Measurements from ENCODE around the gene ZNF219. TPM values are rescaled to one million over a fixed set of nuclear protein-coding genes. Genes with fewer than 3 reads are reported as not detected.

Gene ZNF219
- total RNA-seq, 2 donors from 2014 or later: 44.0 to 79.6 TPM

GRCh38 chr14:21109377-21110138, 11.1 kb upstream of the ZNF219 start:
- no peak overlapping the region for H3K4me3 ChIP-seq
- no peak overlapping the region for H3K27ac ChIP-seq
- H3K36me3 ChIP-seq: no peaks in the 10 kb centered on the region
- DNase-seq: no peak
- no peaks in the 10 kb centered on the region for H3K9me3 ChIP-seq
- no peak overlapping the region for H3K9ac ChIP-seq (ENCODE audit: low read depth in 2 of 2, low read length in 2 of 2)
- peaks cover 12% of the 10 kb centered on the region for H3K4me1 ChIP-seq
- intact Hi-C loops (cut with DNase I): loop anchor here (5.0 kb wide), 1 partner anchor 42 kb away; no protein-coding TSS in a partner anchor
- TF ChIP-seq CTCF (IDR thresholded peaks at IDR 0.05): no peak
- H3K27me3 ChIP-seq: no peaks in the 10 kb centered on the region

GRCh38 chr14:21108791-21109190, 10.3 kb upstream of the ZNF219 start:
- peaks cover 12% of the 10 kb centered on the region for H3K4me1 ChIP-seq
- H3K9ac ChIP-seq (ENCODE audit: low read depth in 2 of 2, low read length in 2 of 2): no peak overlapping the region
- H3K9me3 ChIP-seq: no peaks in the 10 kb centered on the region
- no peak for DNase-seq
- H3K36me3 ChIP-seq: no peaks in the 10 kb centered on the region
- H3K27me3 ChIP-seq: no peaks in the 10 kb centered on the region
- H3K27ac ChIP-seq: no peak overlapping the region
- TF ChIP-seq CTCF (IDR thresholded peaks at IDR 0.05): no peak
- H3K4me3 ChIP-seq: no peak overlapping the region
- intact Hi-C loops (cut with DNase I): loop anchor here (5.0 kb wide), 1 partner anchor 41 kb away; no protein-coding TSS in a partner anchor

GRCh38 chr14:21107283-21107800, 8.9 kb upstream of the ZNF219 start:
- TF ChIP-seq CTCF (IDR thresholded peaks at IDR 0.05): no peak
- H3K4me3 ChIP-seq: no peak overlapping the region
- peak; percentile 44 for DNase-seq
- no peaks in the 10 kb centered on the region for H3K36me3 ChIP-seq
- no peak overlapping the region for H3K9ac ChIP-seq (ENCODE audit: low read depth in 2 of 2, low read length in 2 of 2)
- intact Hi-C loops (cut with DNase I): loop anchor here (5.0 kb wide), 1 partner anchor 40 kb away; no protein-coding TSS in a partner anchor
- H3K27ac ChIP-seq: peak overlapping the region; percentile 19
- peaks cover 13% of the 10 kb centered on the region for H3K4me1 ChIP-seq
- H3K27me3 ChIP-seq: no peaks in the 10 kb centered on the region
- H3K9me3 ChIP-seq: no peaks in the 10 kb centered on the region

- H3K4me1 ChIP-seq: peaks cover 15% of the 10 kb centered on the region
- no peak overlapping the region for H3K4me3 ChIP-seq
- H3K36me3 ChIP-seq: no peaks in the 10 kb centered on the region
- peak overlapping the region in 1 of 2 donors; percentile 39 for H3K9ac ChIP-seq (ENCODE audit: low read depth in 2 of 2, low read length in 2 of 2)
- intact Hi-C loops (cut with DNase I): loop anchor here (5.0 kb wide), 1 partner anchor 39 kb away; no protein-coding TSS in a partner anchor
- no peaks in the 10 kb centered on the region for H3K9me3 ChIP-seq
- DNase-seq: peak; percentile 91
- H3K27ac ChIP-seq: peak overlapping the region; percentile 19
- no peaks in the 10 kb centered on the region for H3K27me3 ChIP-seq
- TF ChIP-seq CTCF (IDR thresholded peaks at IDR 0.05): peak; percentile 72
These were observed 8.2 kb upstream of the ZNF219 start for GRCh38 chr14:21106498-21107282.

GRCh38 chr14:21106176-21106497, 7.7 kb upstream of the ZNF219 start:
- Histone ChIP-seq H3K9me3 (no peaks in the 10 kb centered on the region), H3K4me3 (no peak overlapping the region), H3K9ac (ENCODE audit: low read depth in 2 of 2, low read length in 2 of 2) (peak overlapping the region in 1 of 2 donors; percentile 39), H3K27me3 (no peaks in the 10 kb centered on the region), H3K4me1 (peaks cover 15% of the 10 kb centered on the region), H3K36me3 (no peaks in the 10 kb centered on the region), H3K27ac (peak overlapping the region; percentile 19)
- intact Hi-C loops (cut with DNase I): loop anchor here (5.0 kb wide), 1 partner anchor 39 kb away; no protein-coding TSS in a partner anchor
- TF ChIP-seq CTCF (IDR thresholded peaks at IDR 0.05): no peak
- DNase-seq: no peak
